CMK (cell line): ENCODE results near the gene JTB.
"Not testable (repeated sequence)": the region's sequence is repeated elsewhere in the genome, so short reads cannot be mapped to it uniquely, and the experiment has no call there.

Experiments used
- DNase-seq: peaks from one replicate; pipeline ENCODE4 v3.0.0-alpha.2; 2010; ENCODE audit warnings: low read depth

The JTB gene

GRCh38 chr1:153977250-153978240 lies at the start of gene JTB:
Gene JTB, minus strand, starts transcription at chr1:153977674. Its CDS starts 422 bp downstream, at chr1:153977252.
- DNase-seq = no peak

- DNase-seq = no peak
Measured at GRCh38 chr1:154019940-154020339, 42.5 kb upstream of the JTB start.

GRCh38 chr1:154019269-154019668 lies 41.8 kb upstream of the JTB start:
- no peak for DNase-seq

DNA sequence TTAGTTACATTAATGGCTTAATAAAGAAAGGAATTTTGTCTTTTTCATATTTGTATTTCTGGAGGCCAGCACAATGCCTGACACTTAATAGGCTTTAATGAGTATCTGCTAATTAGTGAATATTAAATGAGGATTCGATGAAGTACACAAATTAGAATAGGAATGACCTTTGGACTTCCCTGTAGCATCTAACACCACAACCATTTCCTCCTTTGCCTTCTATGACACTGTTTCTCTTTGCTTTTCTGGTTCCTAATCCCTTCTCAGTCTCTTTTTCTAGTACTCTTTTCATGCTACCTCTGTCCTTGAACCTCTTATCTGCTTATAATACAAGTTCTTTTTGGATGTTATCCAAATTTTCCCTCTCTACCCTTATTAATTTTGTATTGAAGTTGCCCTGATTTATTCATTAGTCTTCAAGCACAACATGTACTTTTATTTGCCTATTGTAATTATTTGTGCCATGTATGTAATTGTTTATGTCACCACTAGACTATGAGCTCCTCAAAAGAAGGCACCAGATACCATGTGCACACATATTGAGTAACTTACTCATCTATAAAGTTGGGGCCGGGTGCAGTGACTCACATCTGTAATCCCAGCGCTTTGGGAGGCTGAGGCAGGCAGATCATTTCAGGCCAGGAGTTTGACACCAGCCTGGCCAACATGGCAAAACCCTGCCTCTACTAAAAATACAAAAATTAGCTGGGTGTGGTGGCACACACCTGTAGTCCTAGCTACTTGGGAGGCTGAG lies 36.9 kb upstream of the JTB start:
- DNase-seq = no peak

- DNase-seq = not testable (repeated sequence)
Measured at GRCh38 chr1:154012543-154012942, 35.1 kb upstream of the JTB start.

GRCh38 chr1:154012129-154012528 lies 34.7 kb upstream of the JTB start:
- DNase-seq = no peak

DNA sequence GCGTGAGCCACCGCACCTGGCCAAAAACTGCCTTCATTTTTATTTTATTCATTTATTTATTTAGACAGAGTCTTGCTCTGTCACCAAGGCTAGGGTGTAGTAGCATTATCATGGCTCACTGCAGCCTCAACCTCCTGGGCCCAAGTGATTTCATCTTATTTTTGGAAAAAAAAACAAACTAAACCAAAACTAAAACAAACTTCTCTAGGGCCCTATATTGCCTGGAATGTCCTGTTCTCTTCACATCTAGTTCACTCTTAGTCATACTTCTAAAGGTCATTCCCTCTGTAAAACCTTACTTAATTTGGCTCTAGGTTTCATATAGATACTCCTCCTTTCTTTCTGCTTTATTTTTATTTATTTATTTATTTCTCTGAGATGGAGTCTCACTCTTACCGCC lies 28.7 kb upstream of the JTB start:
- no peak for DNase-seq

DNA sequence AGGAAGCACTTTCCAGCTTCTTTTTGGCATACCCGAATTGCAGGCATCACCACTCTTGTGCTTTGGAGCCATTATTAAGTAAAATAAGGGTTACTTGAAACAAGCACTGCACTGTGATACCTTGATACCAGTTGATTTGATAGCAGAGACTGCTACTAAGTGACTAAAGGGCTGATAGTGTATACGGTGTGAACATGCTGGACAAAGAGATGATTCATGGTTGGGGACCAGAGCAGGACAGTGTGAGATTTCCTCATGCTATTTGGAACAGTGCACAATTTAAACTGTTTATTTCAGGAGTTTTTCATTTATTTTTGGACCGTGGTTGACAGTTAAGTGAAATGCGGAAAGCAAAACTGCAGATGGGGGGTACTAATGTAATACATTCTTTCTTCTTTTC lies 22.9 kb upstream of the JTB start:
- no peak for DNase-seq

GRCh38 chr1:153996882-153997281 lies 19.4 kb upstream of the JTB start:
- not testable (repeated sequence) for DNase-seq

DNA sequence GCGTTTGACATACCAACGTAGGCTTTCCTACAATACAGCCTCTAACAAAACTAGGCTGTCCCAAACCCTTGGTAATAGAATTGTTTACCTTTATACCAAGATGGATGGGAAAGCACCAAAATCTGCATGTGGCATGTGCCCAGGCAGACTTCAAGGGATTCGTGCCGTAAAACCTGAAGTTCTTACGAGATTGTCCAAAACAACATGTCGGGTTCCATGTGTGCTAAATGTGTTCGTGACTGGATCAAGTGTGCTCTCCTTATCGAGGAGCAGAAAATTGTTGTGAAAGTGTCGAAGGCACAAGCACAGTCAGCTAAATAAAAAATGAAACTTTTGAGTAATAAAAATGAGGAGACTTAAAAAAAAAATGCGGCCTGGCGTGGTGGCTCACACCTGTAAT lies 18.2 kb upstream of the JTB start:
- DNase-seq = no peak

GRCh38 chr1:153995202-153995601 lies 17.7 kb upstream of the JTB start:
- DNase-seq = no peak

DNA sequence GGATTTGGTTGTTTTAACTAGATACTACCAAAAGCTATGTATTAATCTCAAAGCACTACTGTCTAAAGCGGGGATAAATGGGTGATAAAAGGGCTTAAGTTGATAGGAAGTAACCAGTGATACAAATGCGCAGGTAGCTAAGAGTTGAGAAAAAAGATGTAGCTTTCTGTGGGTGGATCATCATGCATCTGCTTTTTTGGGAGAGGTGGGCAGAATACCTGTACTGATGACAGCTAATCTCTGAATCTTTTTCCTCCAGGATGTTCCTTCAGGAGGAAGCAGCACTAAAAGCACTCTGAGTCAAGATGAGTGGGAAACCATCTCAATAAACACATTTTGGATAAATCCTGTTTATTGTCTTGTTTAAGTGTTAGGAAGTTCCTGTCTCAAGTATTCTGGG lies 14.3 kb upstream of the JTB start:
- no peak for DNase-seq

GRCh38 chr1:153991151-153991630 lies 13.7 kb upstream of the JTB start:
- DNase-seq = no peak

DNA sequence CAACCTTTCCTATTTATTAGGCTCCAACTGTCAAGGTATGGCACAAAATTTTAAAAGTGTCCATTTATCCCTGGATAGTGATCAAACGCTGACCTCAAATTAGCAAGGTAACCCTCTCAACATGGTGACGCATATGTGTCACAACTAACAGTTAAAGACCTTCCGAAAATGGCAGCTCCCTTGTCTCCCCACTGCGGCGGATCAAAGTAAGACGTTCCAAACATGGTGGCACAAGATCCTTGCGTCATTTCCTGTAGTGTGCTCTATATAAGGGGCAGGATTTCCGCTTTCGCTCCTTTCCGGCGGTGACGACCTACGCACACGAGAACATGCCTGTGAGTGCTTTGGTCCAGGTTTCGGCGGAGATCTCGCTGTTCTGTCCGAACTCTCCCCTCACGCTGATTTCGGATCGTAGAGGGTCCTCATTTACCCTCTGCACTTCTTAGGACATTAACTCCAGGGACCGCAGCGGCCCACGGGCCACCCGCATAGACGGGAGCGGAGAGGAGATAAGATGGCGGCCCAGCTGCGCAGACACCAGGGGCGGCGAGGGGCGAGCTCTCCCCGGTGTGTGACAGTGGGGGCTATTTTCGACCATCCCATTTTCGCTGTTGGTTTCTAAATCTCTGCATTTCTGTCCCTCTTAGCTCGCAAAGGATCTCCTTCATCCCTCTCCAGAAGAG lies 13.1 kb upstream of the JTB start, which contains the start of gene RPS27:
RPS27 (plus strand) TSS at position 295 of the 683 bp plus-strand sequence; CDS start at position 330, 35 bp downstream.
- DNase-seq = peak; percentile 98

DNA sequence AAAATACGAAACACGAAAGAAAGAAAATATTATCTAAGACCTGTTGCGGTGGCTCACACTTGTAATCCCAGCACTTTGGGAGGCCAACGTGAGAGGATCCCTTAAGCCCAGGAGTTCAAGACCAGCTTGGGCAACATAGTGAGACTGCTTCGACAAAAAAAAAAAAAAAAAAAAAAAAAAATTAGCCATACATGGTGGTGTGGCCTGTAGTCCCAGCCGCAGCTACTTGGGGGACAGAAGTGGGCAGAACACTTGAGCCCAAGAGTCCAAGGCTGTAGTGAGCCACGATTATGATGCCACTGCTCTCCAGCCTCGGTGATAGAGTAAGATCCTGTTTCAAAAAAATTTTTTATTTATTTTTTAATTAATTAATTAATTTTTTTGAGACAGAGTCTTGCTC lies 10.1 kb upstream of the JTB start:
- DNase-seq = no peak

DNA sequence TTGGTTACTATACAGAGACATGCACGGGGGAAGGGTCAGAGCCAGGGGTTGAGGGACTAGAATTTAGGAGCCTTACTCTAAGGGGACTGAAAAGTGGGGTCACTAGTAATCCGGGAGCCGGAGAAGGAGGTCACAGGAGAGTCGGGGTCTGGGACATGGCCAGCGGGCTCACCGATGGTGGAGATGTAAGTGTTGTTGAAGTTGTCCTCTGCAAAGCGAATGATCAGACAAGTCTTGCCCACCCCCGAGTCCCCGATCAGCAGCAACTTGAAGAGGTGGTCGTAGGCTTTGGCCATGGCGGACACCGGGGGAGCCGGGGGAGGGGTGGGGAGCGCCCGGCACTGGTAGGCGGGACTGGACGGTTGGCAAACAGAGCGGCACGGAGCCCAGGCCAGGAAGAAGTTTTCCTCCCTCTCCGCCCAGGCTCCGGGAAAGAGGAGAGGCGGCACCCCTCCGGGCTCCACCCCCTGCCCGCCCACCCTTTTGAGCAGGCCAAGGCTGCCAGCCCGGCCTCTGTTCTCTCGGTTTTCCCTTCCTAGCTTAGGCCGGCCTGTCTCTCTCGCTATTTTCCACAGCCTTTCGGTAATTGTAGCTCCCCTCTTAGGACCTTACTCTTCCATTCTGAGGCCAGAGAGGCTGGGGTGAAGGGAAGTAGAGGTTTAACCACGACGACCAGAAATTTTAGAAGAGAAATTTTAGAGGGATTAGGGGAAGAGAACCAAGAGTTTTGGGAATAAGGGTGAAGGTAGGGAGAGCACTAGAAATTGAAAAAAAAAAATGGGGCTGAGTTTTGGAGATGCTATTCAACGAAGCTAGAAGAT lies 8.7 kb upstream of the JTB start, which contains the start of gene RAB13:
RAB13 (minus strand) TSS at position 399 of the 821 bp plus-strand sequence; CDS start at position 296, 103 bp downstream.
- DNase-seq = peak; percentile 65

DNA sequence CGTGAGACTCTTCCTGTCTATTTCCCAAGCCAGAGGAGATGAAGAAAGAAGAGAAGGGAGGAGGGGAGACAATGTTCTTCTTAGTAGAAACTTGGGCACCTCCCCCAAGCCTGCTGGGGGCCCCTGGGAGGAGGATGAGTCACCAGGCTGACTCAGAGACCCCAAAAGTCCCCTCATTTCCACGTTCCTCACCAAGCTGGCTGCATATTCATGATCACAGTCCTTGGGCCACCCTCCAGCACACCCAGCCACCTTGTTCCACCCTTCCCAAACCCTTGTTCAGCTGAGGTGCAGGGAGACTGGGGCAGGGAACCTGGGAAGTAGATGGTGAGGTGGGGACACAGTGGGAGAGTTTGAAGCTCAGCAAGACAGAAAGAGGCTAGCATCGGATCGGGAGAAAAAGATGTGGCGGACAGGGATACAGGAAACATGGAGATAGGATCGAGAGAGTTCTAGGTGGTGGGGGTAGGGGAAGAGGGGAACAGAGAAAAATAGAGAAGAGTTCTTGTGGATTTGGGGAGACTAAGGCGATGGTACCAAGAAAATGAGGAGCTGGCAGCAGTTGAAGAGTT lies 8.0 kb upstream of the JTB start:
- DNase-seq = no peak

DNA sequence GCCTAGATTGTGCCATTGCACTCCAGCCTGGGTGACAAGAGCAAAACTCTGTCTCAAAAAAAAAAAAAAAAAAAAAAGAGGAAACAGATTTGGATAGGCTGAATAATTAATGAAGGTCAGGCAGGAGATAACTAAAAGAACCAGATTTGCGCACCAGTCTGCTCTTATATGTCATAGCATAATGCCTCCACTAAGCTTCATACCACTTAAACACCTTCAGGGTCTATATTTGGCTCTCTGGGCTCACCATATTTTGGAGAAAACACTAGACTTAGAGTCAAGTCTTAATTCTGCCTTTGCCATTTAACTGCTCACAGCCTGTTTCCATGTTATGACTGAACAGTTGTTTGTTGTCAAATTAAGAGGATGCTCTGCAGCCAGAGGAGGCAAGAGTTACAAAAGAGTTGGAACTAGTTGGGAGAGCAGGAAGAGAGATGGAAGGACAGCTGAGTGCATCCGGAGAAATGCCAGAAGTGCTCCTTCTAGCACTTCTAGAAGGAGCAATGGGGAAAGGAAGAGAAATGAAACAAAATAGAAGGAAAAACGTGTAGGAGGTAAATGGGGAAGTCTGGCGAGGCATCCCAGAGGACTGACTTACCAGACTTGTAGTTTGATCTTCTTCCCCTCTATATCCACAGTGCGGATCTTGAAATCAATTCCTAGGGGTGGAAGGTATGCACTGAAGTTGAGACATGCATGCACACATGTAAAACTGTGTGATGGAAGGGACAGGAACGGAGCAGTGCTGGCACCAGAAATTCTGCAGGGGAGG lies 6.8 kb upstream of the JTB start:
- DNase-seq = no peak

DNA sequence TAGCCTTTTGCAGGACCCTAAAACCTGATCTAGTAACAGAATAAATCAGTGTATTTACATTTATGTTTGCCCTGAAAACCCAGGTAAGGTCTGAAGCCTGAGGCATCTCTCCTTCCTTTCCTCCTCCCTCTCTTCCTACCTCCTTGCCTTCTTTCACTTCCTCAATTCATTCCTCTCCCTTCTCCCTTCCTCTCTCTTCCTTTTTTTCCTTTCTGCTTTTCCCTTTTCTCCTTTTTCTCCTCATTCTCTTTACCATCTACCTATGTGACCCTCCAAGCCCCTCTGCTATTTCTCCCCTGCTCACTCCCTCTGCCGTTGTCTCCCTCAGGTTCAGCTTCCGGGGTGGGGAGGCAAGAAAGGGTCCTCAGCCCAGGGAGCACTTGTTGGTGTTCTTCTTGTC lies 4.3 kb upstream of the JTB start:
- not testable (repeated sequence) for DNase-seq

- DNase-seq = not testable (repeated sequence)
Measured at GRCh38 chr1:153979091-153979490, 1.6 kb upstream of the JTB start.
